Measurements from ENCODE around the gene C22orf39. TPM values are rescaled to one million over a fixed set of nuclear protein-coding genes. Genes with fewer than 3 reads are reported as not detected.

Gene C22orf39, protein sequence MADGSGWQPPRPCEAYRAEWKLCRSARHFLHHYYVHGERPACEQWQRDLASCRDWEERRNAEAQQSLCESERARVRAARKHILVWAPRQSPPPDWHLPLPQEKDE
- polyA plus RNA-seq (2013, experiment 1 of 2) = 15.7 TPM
- polyA plus RNA-seq (2013, experiment 2 of 2) = 15.7 TPM

DNA sequence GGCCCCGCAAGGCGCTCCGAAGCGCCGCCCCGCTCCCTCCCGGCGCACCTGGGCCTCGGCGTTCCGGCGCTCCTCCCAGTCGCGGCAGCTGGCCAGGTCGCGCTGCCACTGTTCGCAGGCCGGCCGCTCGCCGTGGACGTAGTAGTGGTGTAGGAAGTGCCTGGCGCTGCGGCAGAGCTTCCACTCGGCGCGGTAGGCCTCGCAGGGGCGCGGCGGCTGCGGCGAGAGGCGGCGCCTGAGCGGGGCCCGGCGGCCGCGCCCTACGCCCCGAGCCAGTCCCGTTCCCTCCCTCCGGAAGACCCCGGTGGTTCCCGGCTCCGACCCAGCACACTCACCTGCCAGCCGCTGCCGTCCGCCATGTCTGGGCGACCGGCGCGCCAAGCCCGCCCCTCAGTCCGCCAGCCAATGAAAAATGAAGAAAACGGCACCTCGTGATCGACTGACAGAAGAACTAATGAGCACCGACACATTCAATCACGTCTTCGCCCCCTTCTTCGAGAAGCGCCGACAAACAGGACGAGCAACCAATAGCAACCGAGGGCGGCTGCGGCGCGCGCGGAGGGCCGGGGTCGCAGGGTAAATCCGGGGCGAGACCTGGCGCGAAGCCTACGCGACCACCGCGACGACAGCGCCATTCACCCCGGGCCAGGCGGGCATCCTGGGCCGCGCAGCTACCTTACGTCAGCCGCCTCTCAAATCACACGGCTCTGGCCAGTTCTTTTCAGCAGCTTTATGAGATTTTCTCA is at the start of gene C22orf39:
TSS of gene C22orf39 (minus strand) at position 382 of the 746 bp plus-strand sequence. CDS start at position 359, 23 bp downstream.
- Histone ChIP-seq H2BK15ac (replicated peaks; ENCODE audit: low read depth) (no peak within 1 kb of the TSS), H3K79me1 (ENCODE audit: low read length) (peaks cover 20% of the 10 kb centered on the region), H3K4me2 (ENCODE audit: low read length) (peak within 1 kb of the TSS; percentile 83), H3K18ac (ENCODE audit: low read length) (peak within 1 kb of the TSS; percentile 93), H3K27me3 (ENCODE audit: insufficient read depth, low read length, poor library complexity) (no peaks in the 10 kb centered on the region), H2BK5ac (ENCODE audit: low read length) (peak within 1 kb of the TSS; percentile 17), H2BK120ac (ENCODE audit: low read depth, low read length) (no peak within 1 kb of the TSS), H4K5ac (ENCODE audit: low read length) (no peak within 1 kb of the TSS), H3K27ac (ENCODE audit: low read depth, low read length) (peak within 1 kb of the TSS; percentile 94), H3K56ac (ENCODE audit: low read length) (peak within 1 kb of the TSS; percentile 98), H3K23ac (ENCODE audit: low read length) (peak within 1 kb of the TSS; percentile 75), H3K9ac (ENCODE audit: low read length) (peak within 1 kb of the TSS; percentile 88), H2AK5ac (ENCODE audit: low read length) (no peak within 1 kb of the TSS), H3K36me3 (ENCODE audit: control insufficient read depth, insufficient read depth, low read length) (peaks cover 9% of the 10 kb centered on the region), H3K79me2 (ENCODE audit: control insufficient read depth, insufficient read depth, low read length) (peaks cover 18% of the 10 kb centered on the region), H3K4ac (ENCODE audit: low read depth, low read length) (peak within 1 kb of the TSS; percentile 63), H4K8ac (ENCODE audit: low read depth, low read length) (no peak within 1 kb of the TSS), H3K4me1 (ENCODE audit: control insufficient read depth, low read depth, low read length) (peaks cover 2% of the 10 kb centered on the region), H3K4me3 (ENCODE audit: low read length) (peak within 1 kb of the TSS; percentile 89)
- WGBS (ENCODE audit: extremely low coverage, insufficient coverage, low lambda C conversion rate) = no CpG with 5 or more reads among the region's 92 CpGs
- peak; percentile 98 for DNase-seq

DNA sequence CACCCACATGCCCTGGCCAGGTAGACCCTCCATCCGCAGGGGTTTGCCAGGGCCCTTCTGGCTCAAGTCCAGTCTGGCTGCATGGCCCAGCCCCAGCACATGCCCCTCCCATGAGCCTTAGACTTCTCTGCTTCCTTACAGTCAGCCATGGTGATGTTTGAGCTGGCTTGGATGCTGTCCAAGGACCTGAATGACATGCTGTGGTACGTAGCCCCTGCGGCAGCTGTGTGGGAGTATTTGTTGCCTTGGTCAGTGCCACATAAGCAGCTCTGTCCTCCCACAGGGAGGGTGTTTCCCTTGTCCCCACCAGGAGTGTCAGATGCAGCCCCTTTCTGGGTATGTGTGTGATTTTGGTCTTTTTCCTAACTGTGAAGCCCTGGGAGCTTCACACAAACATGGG is 49.7 kb upstream of the C22orf39 start:
- no peak overlapping the region for H3K4me2 ChIP-seq (ENCODE audit: low read length)
- DNase-seq = no peak
- no peaks in the 10 kb centered on the region for H3K27me3 ChIP-seq (ENCODE audit: insufficient read depth, low read length, poor library complexity)
- H3K23ac ChIP-seq (ENCODE audit: low read length) = no peak overlapping the region
- no peak overlapping the region for H2AK5ac ChIP-seq (ENCODE audit: low read length)
- H2BK120ac ChIP-seq (ENCODE audit: low read depth, low read length) = no peak overlapping the region
- H3K4ac ChIP-seq (ENCODE audit: low read depth, low read length) = no peak overlapping the region
- peaks cover 1% of the 10 kb centered on the region for H3K36me3 ChIP-seq (ENCODE audit: control insufficient read depth, insufficient read depth, low read length)
- H3K18ac ChIP-seq (ENCODE audit: low read length) = no peak overlapping the region
- H3K9ac ChIP-seq (ENCODE audit: low read length) = no peak overlapping the region
- no peak overlapping the region for H3K4me3 ChIP-seq (ENCODE audit: low read length)
- no peak overlapping the region for H4K5ac ChIP-seq (ENCODE audit: low read length)
- no peaks in the 10 kb centered on the region for H3K79me1 ChIP-seq (ENCODE audit: low read length)
- no peak overlapping the region for H3K56ac ChIP-seq (ENCODE audit: low read length)
- no peaks in the 10 kb centered on the region for H3K79me2 ChIP-seq (ENCODE audit: control insufficient read depth, insufficient read depth, low read length)
- no peak overlapping the region for H4K8ac ChIP-seq (ENCODE audit: low read depth, low read length)
- no peak overlapping the region for H3K27ac ChIP-seq (ENCODE audit: low read depth, low read length)
- no CpG with 5 or more reads among the region's 3 CpGs for WGBS (ENCODE audit: extremely low coverage, insufficient coverage, low lambda C conversion rate)
- no peak overlapping the region for H2BK5ac ChIP-seq (ENCODE audit: low read length)
- H2BK15ac ChIP-seq (replicated peaks; ENCODE audit: low read depth) = no peak overlapping the region
- no peaks in the 10 kb centered on the region for H3K4me1 ChIP-seq (ENCODE audit: control insufficient read depth, low read depth, low read length)

DNA sequence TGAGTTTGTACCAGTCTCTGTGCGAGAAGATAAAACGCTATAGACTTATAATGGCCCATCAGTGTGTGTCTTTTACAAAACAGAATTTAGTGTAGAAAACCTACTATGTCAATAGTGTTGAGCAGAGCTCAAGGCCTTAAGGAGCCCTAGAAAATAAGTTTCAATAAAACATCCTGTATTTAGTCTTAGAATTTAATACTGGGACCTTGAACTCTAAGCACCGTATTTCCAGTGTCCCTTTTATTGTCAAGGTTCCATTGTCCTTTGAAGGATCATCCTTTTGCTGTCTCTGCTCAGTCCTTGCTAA is 48.8 kb upstream of the C22orf39 start:
- H3K4me2 ChIP-seq (ENCODE audit: low read length) = no peak overlapping the region
- no peak for DNase-seq
- no peak overlapping the region for H3K23ac ChIP-seq (ENCODE audit: low read length)
- WGBS (ENCODE audit: extremely low coverage, insufficient coverage, low lambda C conversion rate) = no CpG with 5 or more reads among the region's 3 CpGs
- no peak overlapping the region for H2BK15ac ChIP-seq (replicated peaks; ENCODE audit: low read depth)
- peaks cover 1% of the 10 kb centered on the region for H3K36me3 ChIP-seq (ENCODE audit: control insufficient read depth, insufficient read depth, low read length)
- H2BK5ac ChIP-seq (ENCODE audit: low read length) = no peak overlapping the region
- no peak overlapping the region for H2AK5ac ChIP-seq (ENCODE audit: low read length)
- no peak overlapping the region for H3K9ac ChIP-seq (ENCODE audit: low read length)
- H3K56ac ChIP-seq (ENCODE audit: low read length) = no peak overlapping the region
- H3K4me1 ChIP-seq (ENCODE audit: control insufficient read depth, low read depth, low read length) = no peaks in the 10 kb centered on the region
- H2BK120ac ChIP-seq (ENCODE audit: low read depth, low read length) = no peak overlapping the region
- no peak overlapping the region for H3K4me3 ChIP-seq (ENCODE audit: low read length)
- no peak overlapping the region for H4K5ac ChIP-seq (ENCODE audit: low read length)
- H3K18ac ChIP-seq (ENCODE audit: low read length) = no peak overlapping the region
- no peaks in the 10 kb centered on the region for H3K27me3 ChIP-seq (ENCODE audit: insufficient read depth, low read length, poor library complexity)
- no peak overlapping the region for H3K4ac ChIP-seq (ENCODE audit: low read depth, low read length)
- no peaks in the 10 kb centered on the region for H3K79me2 ChIP-seq (ENCODE audit: control insufficient read depth, insufficient read depth, low read length)
- H4K8ac ChIP-seq (ENCODE audit: low read depth, low read length) = no peak overlapping the region
- no peaks in the 10 kb centered on the region for H3K79me1 ChIP-seq (ENCODE audit: low read length)
- H3K27ac ChIP-seq (ENCODE audit: low read depth, low read length) = no peak overlapping the region

DNA sequence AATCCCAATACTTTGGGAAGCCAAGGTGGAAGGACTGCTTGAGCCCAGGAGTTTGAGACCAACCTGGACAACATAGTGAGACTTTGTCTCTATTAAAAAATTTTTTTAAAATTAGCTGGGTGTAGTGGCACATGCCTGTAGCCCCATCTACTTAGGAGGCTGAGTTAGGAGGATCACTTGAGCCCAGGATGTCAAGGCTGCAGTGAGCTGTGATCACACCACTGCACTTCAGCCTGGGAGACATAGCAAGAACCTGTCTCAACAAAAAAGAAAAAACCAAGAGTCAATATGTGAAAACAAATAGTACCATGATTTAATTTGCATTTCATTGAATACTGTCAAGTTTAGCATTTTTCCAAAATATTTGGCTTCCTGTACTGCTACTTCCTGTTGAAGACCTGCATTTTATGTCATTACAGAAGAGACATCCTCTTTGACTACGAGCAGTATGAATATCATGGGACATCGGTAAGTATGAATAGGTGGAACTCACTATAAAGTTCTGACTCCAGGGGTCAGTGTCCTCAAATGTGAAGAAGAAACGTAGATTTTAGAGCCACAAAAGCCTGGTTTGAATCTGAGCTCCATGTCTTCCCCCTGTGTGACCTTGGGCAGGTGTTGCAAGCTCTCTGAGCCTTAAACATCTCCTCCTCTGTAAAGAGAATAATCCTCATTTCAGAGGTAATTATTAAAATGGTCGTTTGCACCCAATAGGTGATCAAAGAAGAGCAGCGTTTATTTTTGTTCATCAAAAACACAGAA is 48.2 kb upstream of the C22orf39 start:
- Histone ChIP-seq H3K56ac (ENCODE audit: low read length) (no peak overlapping the region), H2BK15ac (replicated peaks; ENCODE audit: low read depth) (no peak overlapping the region), H3K4me1 (ENCODE audit: control insufficient read depth, low read depth, low read length) (no peaks in the 10 kb centered on the region), H3K4ac (ENCODE audit: low read depth, low read length) (no peak overlapping the region), H3K79me1 (ENCODE audit: low read length) (no peaks in the 10 kb centered on the region), H3K27me3 (ENCODE audit: insufficient read depth, low read length, poor library complexity) (no peaks in the 10 kb centered on the region), H4K8ac (ENCODE audit: low read depth, low read length) (no peak overlapping the region), H3K18ac (ENCODE audit: low read length) (no peak overlapping the region), H3K4me2 (ENCODE audit: low read length) (no peak overlapping the region), H3K79me2 (ENCODE audit: control insufficient read depth, insufficient read depth, low read length) (no peaks in the 10 kb centered on the region), H4K5ac (ENCODE audit: low read length) (no peak overlapping the region), H3K9ac (ENCODE audit: low read length) (no peak overlapping the region), H2BK120ac (ENCODE audit: low read depth, low read length) (no peak overlapping the region), H3K27ac (ENCODE audit: low read depth, low read length) (no peak overlapping the region), H3K36me3 (ENCODE audit: control insufficient read depth, insufficient read depth, low read length) (peaks cover 1% of the 10 kb centered on the region), H3K23ac (ENCODE audit: low read length) (no peak overlapping the region), H3K4me3 (ENCODE audit: low read length) (no peak overlapping the region), H2AK5ac (ENCODE audit: low read length) (no peak overlapping the region), H2BK5ac (ENCODE audit: low read length) (no peak overlapping the region)
- DNase-seq = peak; percentile 44
- WGBS (ENCODE audit: extremely low coverage, insufficient coverage, low lambda C conversion rate) = no CpG with 5 or more reads among the region's 5 CpGs

DNA sequence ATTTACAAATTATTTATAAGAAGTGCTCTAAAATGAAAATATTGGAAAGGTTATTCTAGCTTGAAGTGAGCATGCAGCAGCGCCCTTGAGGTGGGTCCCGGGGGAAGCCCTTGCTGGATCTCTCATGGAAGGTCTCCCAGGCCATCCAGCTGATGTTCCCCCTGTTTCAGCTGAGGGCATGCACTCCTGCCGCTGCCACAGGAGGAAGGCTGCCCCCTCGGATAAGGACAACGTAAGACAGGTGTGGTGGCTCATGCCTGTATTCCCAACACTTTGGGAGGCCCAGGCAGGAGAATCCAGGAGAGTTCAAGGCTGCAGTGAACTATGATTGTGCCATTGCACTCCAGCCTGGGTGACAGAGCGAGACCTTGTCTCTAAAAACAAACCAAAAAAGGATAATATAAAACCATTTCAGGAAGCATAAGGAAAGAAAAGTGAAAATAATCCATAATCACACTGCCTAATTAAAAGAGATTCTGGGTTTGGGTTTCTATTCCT is 47.2 kb upstream of the C22orf39 start:
- no peak overlapping the region for H2BK120ac ChIP-seq (ENCODE audit: low read depth, low read length)
- H3K79me1 ChIP-seq (ENCODE audit: low read length) = no peaks in the 10 kb centered on the region
- H2BK5ac ChIP-seq (ENCODE audit: low read length) = no peak overlapping the region
- no peak overlapping the region for H3K4ac ChIP-seq (ENCODE audit: low read depth, low read length)
- H3K27ac ChIP-seq (ENCODE audit: low read depth, low read length) = no peak overlapping the region
- H3K18ac ChIP-seq (ENCODE audit: low read length) = no peak overlapping the region
- H3K9ac ChIP-seq (ENCODE audit: low read length) = no peak overlapping the region
- WGBS (ENCODE audit: extremely low coverage, insufficient coverage, low lambda C conversion rate) = no CpG with 5 or more reads among the region's 6 CpGs
- no peak overlapping the region for H2BK15ac ChIP-seq (replicated peaks; ENCODE audit: low read depth)
- H3K27me3 ChIP-seq (ENCODE audit: insufficient read depth, low read length, poor library complexity) = no peaks in the 10 kb centered on the region
- peaks cover 1% of the 10 kb centered on the region for H3K36me3 ChIP-seq (ENCODE audit: control insufficient read depth, insufficient read depth, low read length)
- H4K8ac ChIP-seq (ENCODE audit: low read depth, low read length) = no peak overlapping the region
- no peak overlapping the region for H3K23ac ChIP-seq (ENCODE audit: low read length)
- no peaks in the 10 kb centered on the region for H3K79me2 ChIP-seq (ENCODE audit: control insufficient read depth, insufficient read depth, low read length)
- no peak overlapping the region for H3K4me3 ChIP-seq (ENCODE audit: low read length)
- no peak for DNase-seq
- H3K4me1 ChIP-seq (ENCODE audit: control insufficient read depth, low read depth, low read length) = no peaks in the 10 kb centered on the region
- H3K56ac ChIP-seq (ENCODE audit: low read length) = no peak overlapping the region
- no peak overlapping the region for H3K4me2 ChIP-seq (ENCODE audit: low read length)
- H4K5ac ChIP-seq (ENCODE audit: low read length) = no peak overlapping the region
- H2AK5ac ChIP-seq (ENCODE audit: low read length) = no peak overlapping the region

Data from mesendoderm (in vitro differentiated cells).